Activated naive CD4-positive, alpha-beta T cell treated with anti-CD3 and anti-CD28 coated beads, Interleukin-2, amount 10 ng/mL, durations not matched to agents 7 days and 5 days (primary cell): ENCODE results near the gene SPTY2D1.
"Not testable (repeated sequence)": the region's sequence is repeated elsewhere in the genome, so short reads cannot be mapped to it uniquely, and the experiment has no call there.

ENCODE experiments used
- CTCF ChIA-PET: fragments of 350-600 bp; sonication (Branson Sonifier 250); formaldehyde crosslinking; loops from one replicate; lab custom pipeline; 2021; ENCODE audit warnings: antibody characterized with exemption; lab: Charles Lee
- DNase-seq: peaks from one replicate; pipeline ENCODE4 v3.0.0-alpha.2; 2020
- H3K27ac Mint-ChIP-seq: one replicate; pipeline ENCODE4 v1.8.0; 2021; ENCODE audit warnings: mild to moderate bottlenecking, moderate library complexity, mixed read lengths
- H3K27me3 Mint-ChIP-seq: one replicate; pipeline ENCODE4 v1.8.0; 2021; ENCODE audit warnings: mild to moderate bottlenecking, mixed read lengths
- H3K36me3 Mint-ChIP-seq: one replicate; pipeline ENCODE4 v1.8.0; 2021; ENCODE audit warnings: mixed read lengths
- H3K4me1 Mint-ChIP-seq: one replicate; pipeline ENCODE4 v1.8.0; 2021; ENCODE audit warnings: mixed read lengths
- H3K4me3 Mint-ChIP-seq: one replicate; pipeline ENCODE4 v1.8.0; 2021; ENCODE audit warnings: mild to moderate bottlenecking, moderate library complexity, mixed read lengths
- H3K9me3 Mint-ChIP-seq: one replicate; pipeline ENCODE4 v1.8.0; 2021; ENCODE audit warnings: mixed read lengths

The SPTY2D1 gene

DNA sequence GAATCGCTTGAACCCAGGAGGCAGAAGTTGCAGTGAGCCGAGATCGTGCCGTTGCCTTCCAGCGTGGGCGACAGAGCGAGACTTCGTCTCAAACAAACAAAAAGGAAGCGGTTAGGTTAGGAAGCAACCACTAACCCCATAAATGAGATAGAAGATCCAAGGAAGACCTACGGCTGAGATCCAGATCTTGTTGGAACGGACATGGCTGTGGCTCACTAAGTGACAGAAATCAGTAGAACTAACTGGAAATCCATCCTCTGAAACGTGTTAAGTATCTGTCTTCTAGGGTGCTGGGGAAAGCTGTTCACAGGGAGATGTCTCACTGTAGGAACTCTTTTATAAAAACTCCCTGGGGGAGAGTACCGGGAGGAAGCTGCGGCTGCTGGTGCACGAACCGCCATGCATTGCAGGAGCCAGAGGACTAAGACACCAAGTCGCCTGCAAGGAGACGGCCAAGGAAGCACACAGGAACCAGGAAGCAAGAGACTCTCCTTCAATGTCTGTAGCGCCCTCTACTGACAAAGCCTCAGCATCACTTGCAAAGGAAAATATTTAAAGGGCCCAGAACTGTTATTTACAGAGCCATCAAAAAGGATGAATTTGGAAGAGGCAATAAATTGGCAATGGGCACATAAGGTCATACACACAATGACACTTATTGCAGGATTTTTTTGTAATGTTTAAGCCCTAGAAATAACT lies 16.9 kb upstream of the SPTY2D1 start:
- H3K27me3 Mint-ChIP-seq, result peaks cover 11% of the 10 kb centered on the region
- peaks cover 10% of the 10 kb centered on the region for H3K4me1 Mint-ChIP-seq
- peak; percentile 63 for DNase-seq
- peak overlapping the region; percentile 34 for H3K27ac Mint-ChIP-seq
- no peaks in the 10 kb centered on the region for H3K36me3 Mint-ChIP-seq
- H3K9me3 Mint-ChIP-seq, result no peaks in the 10 kb centered on the region
- CTCF ChIA-PET, result interaction anchor here (0.6 to 5.3 kb wide), 19 partner anchors 10 to 539 kb away, joined by 3 to 84 read pairs (median 4); partner anchors contain the start of gene TSG101
- no peak overlapping the region for H3K4me3 Mint-ChIP-seq

DNA sequence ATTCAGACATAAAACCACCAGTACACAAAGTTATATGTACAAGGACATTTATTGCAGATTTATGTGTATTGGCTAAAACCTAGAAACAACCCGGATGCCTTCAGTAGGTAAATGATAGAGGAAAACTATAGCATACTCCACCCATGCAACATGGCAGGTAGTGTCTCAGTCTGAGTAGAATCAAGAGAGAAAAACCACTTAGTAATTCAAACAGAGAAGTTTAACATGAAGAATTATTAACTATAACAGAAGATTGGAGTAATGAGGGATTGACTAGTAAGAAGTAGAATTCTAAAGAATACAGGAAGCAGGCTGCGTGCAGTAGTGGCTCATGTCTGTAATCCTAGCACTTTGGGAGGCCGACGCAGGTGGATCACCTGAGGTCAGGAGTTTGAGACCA lies 16.2 kb upstream of the SPTY2D1 start:
- H3K4me1 Mint-ChIP-seq, result peaks cover 10% of the 10 kb centered on the region
- CTCF ChIA-PET, result interaction anchor here (0.6 to 5.3 kb wide), 16 partner anchors 20 to 406 kb away, joined by 3 to 84 read pairs (median 4); partner anchors contain the start of gene TSG101
- no peaks in the 10 kb centered on the region for H3K36me3 Mint-ChIP-seq
- no peaks in the 10 kb centered on the region for H3K9me3 Mint-ChIP-seq
- H3K27me3 Mint-ChIP-seq, result peaks cover 5% of the 10 kb centered on the region
- DNase-seq, result no peak
- H3K4me3 Mint-ChIP-seq, result no peak overlapping the region
- no peak overlapping the region for H3K27ac Mint-ChIP-seq

DNA sequence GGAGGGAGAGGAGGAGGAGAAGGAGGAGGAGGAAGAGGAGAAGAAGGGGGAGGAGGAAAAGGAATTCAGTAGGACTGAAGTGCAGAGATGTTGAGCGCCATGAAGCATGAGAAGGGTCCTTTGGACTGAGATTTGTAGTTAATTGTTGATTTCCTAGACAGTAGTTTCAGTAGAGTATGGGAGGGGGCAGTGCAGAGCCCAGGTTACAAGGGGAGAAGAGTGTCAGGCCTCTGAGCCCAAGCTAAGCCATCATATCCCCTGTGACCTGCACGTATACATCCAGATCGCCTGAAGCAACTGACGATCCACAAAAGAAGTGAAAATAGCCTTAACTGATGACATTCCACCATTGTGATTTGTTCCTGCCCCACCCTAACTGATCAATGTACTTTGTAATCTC lies 8.9 kb upstream of the SPTY2D1 start:
- H3K4me1 Mint-ChIP-seq, result not testable (repeated sequence)
- peaks cover 18% of the 10 kb centered on the region for H3K27me3 Mint-ChIP-seq

DNA sequence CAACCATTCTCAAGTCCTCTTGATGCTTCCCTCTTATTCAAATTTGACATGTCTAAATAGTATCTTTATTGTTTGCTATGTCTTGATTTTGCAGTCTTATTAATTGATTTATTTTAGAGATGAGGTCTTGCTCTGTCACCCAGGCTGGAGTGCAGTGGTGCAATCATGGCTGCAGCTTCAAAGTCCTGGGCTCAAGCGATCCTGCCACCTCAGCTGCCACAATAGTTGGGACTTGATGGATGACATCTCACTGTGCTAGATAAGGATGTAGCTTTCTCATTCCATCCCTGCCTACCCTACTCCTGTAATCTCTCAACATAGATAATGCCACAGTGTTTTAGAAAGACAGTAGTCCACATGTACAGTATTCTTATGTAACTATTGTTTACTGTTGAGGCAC lies 7.5 kb upstream of the SPTY2D1 start:
- H3K27ac Mint-ChIP-seq, result no peak overlapping the region

More for the DNA sequence above, 8.9 kb upstream of the SPTY2D1 start:
- not testable (repeated sequence) for DNase-seq, H3K36me3 Mint-ChIP-seq, H3K4me3 Mint-ChIP-seq, H3K27ac Mint-ChIP-seq, H3K9me3 Mint-ChIP-seq
- CTCF ChIA-PET, result interaction anchor here (2.0 kb wide), 1 partner anchor 102 kb away, joined by 11 read pairs; no protein-coding TSS in a partner anchor

DNA sequence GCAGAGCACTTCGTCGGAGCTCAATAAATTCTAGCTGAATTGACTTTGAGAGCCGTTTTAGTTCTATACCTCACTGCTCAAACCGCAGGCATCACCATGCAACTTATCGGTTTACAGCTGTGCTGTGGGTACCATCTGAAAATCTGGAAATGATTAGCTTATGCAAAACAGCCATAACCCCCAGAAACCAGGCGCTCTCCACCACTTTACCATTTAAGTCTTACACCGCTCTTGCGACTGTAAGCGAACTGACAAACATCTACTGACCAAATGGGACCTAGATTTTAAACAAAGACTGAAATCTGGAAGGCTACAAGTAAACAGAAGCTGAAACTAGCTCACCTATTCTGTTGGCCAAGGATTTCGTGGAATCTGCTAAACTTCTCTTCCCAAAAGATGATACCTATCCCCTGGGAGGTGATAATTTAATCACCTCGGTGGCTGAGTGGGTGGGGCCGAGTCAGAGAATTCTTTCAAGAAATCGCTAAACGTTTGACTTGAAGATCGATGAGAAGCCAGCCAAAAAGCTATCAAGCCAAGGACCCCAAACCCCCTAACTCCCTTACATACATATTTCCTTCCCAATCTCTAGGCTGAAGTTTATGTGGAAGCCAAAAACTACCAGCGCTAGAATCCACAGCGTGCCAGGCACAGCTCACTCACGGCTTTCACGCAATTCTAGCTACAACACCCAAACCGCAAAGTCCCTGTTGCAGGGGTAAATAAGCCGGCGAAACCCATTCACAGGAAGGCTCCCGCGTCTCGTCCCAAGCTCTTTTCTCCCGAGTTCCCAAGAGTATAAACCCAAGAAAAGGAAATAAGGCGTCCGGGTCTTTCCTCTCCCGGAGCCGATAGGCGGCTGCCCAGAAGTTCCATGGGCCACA lies 644 bp downstream of the SPTY2D1 start:
- H3K4me3 Mint-ChIP-seq, result peak overlapping the region; percentile 99
- peaks cover 3% of the 10 kb centered on the region for H3K36me3 Mint-ChIP-seq
- DNase-seq, result peak; percentile 21
- H3K27ac Mint-ChIP-seq, result peak overlapping the region; percentile 99
- CTCF ChIA-PET, result interaction anchor here (0.7 to 1.6 kb wide), 9 partner anchors 16 to 390 kb away, joined by 3 to 6 read pairs (median 4); partner anchors contain the start of gene TMEM86A
- H3K27me3 Mint-ChIP-seq, result no peaks in the 10 kb centered on the region
- H3K4me1 Mint-ChIP-seq, result peaks cover 32% of the 10 kb centered on the region
- no peaks in the 10 kb centered on the region for H3K9me3 Mint-ChIP-seq

More for the DNA sequence above, 7.5 kb upstream of the SPTY2D1 start:
- no peak for DNase-seq
- H3K4me3 Mint-ChIP-seq, result no peak overlapping the region
- peaks cover 18% of the 10 kb centered on the region for H3K27me3 Mint-ChIP-seq
- no peaks in the 10 kb centered on the region for H3K36me3 Mint-ChIP-seq
- CTCF ChIA-PET, result interaction anchor here (0.6 to 2.0 kb wide), 3 partner anchors 10 to 101 kb away, joined by 3 to 11 read pairs (median 4); partner anchors contain the start of gene MISFA
- H3K4me1 Mint-ChIP-seq, result no peaks in the 10 kb centered on the region
- H3K9me3 Mint-ChIP-seq, result no peaks in the 10 kb centered on the region

DNA sequence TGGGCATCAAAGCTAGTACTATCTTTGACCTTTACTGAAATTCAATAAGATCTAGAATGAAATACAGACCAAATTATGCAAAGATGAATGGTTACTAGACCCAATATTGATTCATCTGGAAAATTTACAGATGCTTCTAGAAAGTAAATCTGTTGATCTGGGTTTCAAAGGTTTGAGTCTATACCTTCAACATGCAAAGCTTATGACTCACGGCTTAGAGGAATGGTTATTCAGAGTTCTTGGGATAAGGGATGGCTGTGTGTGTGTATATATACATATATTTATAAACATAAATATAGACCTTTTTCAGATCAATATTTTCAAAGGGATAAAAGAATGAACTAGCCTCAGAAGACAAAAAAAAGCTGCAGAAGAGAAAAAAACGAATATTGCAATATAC lies 1.3 kb downstream of the SPTY2D1 start:
- CTCF ChIA-PET, result interaction anchor here (0.7 to 1.6 kb wide), 4 partner anchors 15 to 93 kb away, joined by 3 to 6 read pairs (median 4); no protein-coding TSS in a partner anchor
- Mint-ChIP-seq H3K4me1 (peaks cover 36% of the 10 kb centered on the region), H3K27me3 (no peaks in the 10 kb centered on the region), H3K27ac (peak overlapping the region; percentile 24), H3K4me3 (peak overlapping the region; percentile 99), H3K36me3 (peaks cover 6% of the 10 kb centered on the region), H3K9me3 (no peaks in the 10 kb centered on the region)
- no peak for DNase-seq

DNA sequence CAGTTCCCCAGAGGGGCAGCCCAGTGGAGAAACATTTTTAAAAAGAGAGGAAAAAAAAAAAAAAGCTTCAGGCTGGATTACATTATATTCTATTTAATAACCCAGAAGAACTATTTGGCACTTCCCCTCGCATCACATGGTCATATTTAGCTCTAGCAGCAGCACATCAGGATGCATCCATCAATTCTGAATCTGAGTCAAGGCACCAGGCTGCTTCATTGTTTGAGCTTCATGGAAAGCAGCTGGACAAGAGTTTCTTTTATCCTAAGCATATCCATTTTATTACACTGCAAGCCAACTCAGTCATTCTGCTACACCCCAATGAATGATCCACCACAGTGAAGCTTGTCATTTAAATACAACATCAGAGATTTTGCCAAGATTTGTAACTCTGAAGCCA lies 10.0 kb downstream of the SPTY2D1 start:
- CTCF ChIA-PET, result no interaction called here
- Mint-ChIP-seq H3K27me3 (no peaks in the 10 kb centered on the region), H3K4me3 (no peak overlapping the region), H3K9me3 (peaks cover 3% of the 10 kb centered on the region), H3K27ac (no peak overlapping the region), H3K4me1 (peaks cover 24% of the 10 kb centered on the region), H3K36me3 (peaks cover 12% of the 10 kb centered on the region)
- no peak for DNase-seq

DNA sequence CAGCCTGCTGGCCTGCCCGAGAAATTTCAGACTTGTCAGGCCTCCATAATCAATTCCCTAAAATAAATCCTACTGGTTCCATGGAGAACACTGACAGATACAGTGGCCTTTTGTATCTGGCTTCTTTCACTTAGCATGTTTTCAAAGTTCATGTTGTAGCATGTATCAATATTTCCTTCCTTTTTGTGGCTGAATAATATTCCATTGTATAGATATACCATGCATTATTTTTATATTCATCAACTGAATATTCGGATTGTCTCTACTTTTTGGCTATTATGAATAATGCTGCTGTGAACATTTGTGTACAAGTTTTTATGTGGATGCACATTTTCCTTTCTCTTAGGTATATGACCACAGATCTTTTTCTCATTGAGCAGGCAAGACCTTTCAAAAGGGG lies 10.4 kb downstream of the SPTY2D1 start:
- Mint-ChIP-seq H3K36me3 (peaks cover 14% of the 10 kb centered on the region), H3K9me3 (peaks cover 3% of the 10 kb centered on the region), H3K4me3 (no peak overlapping the region), H3K27me3 (no peaks in the 10 kb centered on the region), H3K4me1 (peaks cover 29% of the 10 kb centered on the region), H3K27ac (no peak overlapping the region)
- CTCF ChIA-PET, result no interaction called here
- no peak for DNase-seq

DNA sequence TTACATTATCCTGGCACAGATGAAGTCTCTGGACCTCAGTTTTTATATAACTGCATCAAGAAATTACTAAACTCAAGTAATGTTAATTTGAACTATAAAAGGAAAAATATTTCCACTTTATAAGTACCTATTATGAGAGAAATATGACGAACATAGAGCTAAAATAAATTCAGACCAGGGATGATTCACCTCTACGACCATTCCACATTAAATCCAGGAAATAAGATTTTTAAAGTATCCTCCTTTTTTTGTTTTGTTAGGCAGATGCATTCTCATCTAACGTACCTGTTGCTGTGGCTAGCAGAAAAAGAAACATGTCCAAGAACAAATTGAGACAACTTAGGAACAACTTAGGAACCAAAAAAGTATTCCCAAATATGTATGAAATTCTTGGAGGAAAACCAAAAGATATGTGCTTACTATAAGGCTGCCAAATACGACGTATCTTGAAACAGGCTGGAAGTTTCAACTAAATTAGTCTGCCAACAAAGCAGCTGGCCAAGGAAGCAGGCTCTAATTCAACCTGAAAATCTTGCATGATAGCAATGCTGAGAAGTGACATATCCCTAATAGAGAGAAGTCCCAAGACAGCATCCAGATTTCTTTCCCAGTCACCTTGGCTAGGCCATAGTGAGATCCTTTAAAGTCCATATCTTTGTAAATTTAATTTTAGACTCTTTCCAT lies 15.7 kb downstream of the SPTY2D1 start:
- no peak for DNase-seq
- Mint-ChIP-seq H3K27ac (peak overlapping the region; percentile 83), H3K4me1 (peaks cover 59% of the 10 kb centered on the region), H3K36me3 (peaks cover 37% of the 10 kb centered on the region), H3K4me3 (peak overlapping the region; percentile 59), H3K27me3 (no peaks in the 10 kb centered on the region), H3K9me3 (no peaks in the 10 kb centered on the region)
- CTCF ChIA-PET, result interaction anchor here (0.9 to 3.8 kb wide), 5 partner anchors 13 to 103 kb away, joined by 4 to 15 read pairs (median 5); partner anchors contain the start of gene SPTY2D1

DNA sequence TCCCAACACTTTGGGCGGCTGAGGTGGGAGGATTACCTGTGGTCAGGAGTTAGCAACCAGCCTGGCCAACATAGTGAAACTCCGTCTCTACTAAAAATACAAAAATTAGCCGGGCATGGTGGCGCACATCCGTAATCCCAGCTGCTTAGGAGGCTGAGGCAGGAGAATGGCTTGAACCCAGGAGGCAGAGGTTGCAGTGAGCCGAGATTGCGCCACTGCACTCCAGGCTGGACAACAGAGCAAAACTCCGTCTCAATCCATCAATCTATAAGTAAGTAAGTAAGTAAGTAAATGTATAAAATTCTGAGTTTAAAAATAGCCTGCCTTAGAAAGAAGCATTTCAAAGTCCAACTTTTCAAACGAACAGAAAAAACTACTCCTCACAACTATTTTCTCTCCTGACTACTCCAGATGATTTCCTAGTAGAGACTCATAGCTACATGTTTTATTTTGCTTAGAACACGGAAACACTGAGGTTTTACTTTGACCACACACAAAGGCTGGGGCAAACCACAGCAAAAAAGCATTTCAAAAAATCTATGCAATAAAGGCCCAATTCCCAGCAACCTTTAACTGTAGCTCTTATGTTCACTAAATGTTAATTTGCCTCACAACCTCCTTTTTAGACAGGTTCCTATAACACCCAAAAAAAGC lies 16.3 kb downstream of the SPTY2D1 start:
- CTCF ChIA-PET, result interaction anchor here (0.9 to 3.8 kb wide), 5 partner anchors 13 to 104 kb away, joined by 4 to 15 read pairs (median 5); partner anchors contain the start of gene SPTY2D1

DNA sequence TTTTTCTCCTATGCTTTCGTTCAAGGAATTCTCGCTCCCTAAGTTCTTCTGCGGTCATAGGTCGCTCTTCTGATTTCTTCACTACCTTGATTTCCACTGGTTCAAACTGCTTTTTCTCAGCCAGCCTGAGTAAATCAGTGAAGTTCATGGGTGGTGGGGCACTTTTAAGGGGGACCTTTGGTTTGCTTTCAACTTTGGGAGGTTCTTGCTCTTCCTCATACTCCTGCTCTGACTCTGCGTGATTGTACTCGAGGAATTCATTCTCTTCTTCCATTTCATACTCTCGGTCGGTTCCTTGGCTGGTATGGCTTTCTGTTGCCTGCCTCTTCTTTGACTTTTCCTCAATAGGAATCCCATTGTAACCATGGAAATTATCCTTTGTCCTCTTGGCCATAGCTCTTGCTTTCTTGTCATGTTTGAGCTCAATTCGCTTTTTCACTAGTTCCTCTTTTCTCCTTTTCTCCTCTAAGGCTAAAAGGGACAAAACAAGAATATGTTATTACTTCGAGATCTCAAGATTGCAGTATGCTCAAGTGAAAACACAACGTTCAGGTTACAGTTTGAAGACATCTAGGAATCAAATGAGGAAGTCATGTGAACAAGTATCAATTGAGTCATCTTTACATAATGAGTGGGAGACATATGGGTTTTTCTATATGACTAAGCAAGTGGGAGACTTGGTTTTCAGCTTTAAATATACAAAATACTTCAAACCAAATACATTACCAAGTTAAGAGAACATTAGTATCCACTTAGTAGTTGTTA lies 18.3 kb downstream of the SPTY2D1 start:
- DNase-seq, result no peak
- CTCF ChIA-PET, result interaction anchor here (1.0 to 3.8 kb wide), 3 partner anchors 35 to 115 kb away, joined by 3 to 15 read pairs (median 4); no protein-coding TSS in a partner anchor
- Mint-ChIP-seq H3K9me3 (no peaks in the 10 kb centered on the region), H3K4me3 (no peak overlapping the region), H3K4me1 (peaks cover 48% of the 10 kb centered on the region), H3K36me3 (peaks cover 43% of the 10 kb centered on the region), H3K27me3 (no peaks in the 10 kb centered on the region), H3K27ac (peak overlapping the region; percentile 6)

More for the DNA sequence above, 16.3 kb downstream of the SPTY2D1 start:
- Mint-ChIP-seq H3K27ac (peak overlapping the region; percentile 83), H3K36me3 (peaks cover 40% of the 10 kb centered on the region), H3K4me3 (peak overlapping the region; percentile 59), H3K27me3 (no peaks in the 10 kb centered on the region), H3K9me3 (no peaks in the 10 kb centered on the region), H3K4me1 (peaks cover 59% of the 10 kb centered on the region)
- peak; percentile 63 for DNase-seq

DNA sequence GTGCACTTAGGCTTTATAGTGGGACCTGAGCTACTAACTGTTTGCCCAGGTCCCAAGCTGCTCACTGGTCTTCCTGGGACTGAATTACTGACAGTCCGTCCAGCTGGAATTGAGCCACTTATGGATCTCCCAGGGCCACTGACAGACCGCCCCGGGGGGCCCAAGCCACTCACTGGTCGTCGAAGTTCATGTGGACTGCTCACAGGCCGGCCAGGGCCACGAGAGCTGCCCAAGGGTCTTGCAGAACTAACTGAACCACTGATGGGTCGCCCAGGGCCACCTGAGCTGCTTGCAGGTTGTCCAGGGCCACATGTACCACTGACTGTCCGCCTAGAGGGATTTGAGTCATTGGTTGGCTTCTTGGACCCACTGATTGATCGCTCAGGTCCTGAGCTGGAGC lies 19.5 kb downstream of the SPTY2D1 start:
- no peak for DNase-seq
- H3K9me3 Mint-ChIP-seq, result no peaks in the 10 kb centered on the region
- H3K27ac Mint-ChIP-seq, result no peak overlapping the region
- no peak overlapping the region for H3K4me3 Mint-ChIP-seq
- CTCF ChIA-PET, result interaction anchor here (0.6 to 3.8 kb wide), 4 partner anchors 24 to 391 kb away, joined by 3 to 15 read pairs (median 4); no protein-coding TSS in a partner anchor
- no peaks in the 10 kb centered on the region for H3K27me3 Mint-ChIP-seq
- peaks cover 45% of the 10 kb centered on the region for H3K4me1 Mint-ChIP-seq
- peaks cover 46% of the 10 kb centered on the region for H3K36me3 Mint-ChIP-seq
